Stimulated activated memory B cell treated with anti-CD40 and anti-IgM and Interleukin-4, amounts not matched to agents 10 μg/mL and 1 μg/mL and 100 μg/mL, for 72 hours (primary cell): Measurements from ENCODE around the gene RPS10.
"Not testable (repeated sequence)": the region's sequence is repeated elsewhere in the genome, so short reads cannot be mapped to it uniquely, and the experiment has no call there.

ENCODE experiments used
- ATAC-seq: fragments of 150-1000 bp; cut with Tn5 transposase; 2 replicates; pipeline ENCODE4 v1.10.0; 2021
- H3K27ac Mint-ChIP-seq: one replicate; pipeline ENCODE4 v1.8.0; 2022; ENCODE audit warnings: mild to moderate bottlenecking, mixed read lengths
- H3K27me3 Mint-ChIP-seq: one replicate; pipeline ENCODE4 v1.8.0; 2022; ENCODE audit warnings: mixed read lengths
- H3K36me3 Mint-ChIP-seq: one replicate; pipeline ENCODE4 v1.8.0; 2022; ENCODE audit warnings: mixed read lengths
- H3K4me1 Mint-ChIP-seq: one replicate; pipeline ENCODE4 v1.8.0; 2022; ENCODE audit warnings: mixed read lengths
- H3K4me3 Mint-ChIP-seq: one replicate; pipeline ENCODE4 v1.8.0; 2022; ENCODE audit warnings: mild to moderate bottlenecking, moderate library complexity, mixed read lengths
- H3K9me3 Mint-ChIP-seq: one replicate; pipeline ENCODE4 v1.8.0; 2022; ENCODE audit warnings: mixed read lengths

Gene RPS10

DNA sequence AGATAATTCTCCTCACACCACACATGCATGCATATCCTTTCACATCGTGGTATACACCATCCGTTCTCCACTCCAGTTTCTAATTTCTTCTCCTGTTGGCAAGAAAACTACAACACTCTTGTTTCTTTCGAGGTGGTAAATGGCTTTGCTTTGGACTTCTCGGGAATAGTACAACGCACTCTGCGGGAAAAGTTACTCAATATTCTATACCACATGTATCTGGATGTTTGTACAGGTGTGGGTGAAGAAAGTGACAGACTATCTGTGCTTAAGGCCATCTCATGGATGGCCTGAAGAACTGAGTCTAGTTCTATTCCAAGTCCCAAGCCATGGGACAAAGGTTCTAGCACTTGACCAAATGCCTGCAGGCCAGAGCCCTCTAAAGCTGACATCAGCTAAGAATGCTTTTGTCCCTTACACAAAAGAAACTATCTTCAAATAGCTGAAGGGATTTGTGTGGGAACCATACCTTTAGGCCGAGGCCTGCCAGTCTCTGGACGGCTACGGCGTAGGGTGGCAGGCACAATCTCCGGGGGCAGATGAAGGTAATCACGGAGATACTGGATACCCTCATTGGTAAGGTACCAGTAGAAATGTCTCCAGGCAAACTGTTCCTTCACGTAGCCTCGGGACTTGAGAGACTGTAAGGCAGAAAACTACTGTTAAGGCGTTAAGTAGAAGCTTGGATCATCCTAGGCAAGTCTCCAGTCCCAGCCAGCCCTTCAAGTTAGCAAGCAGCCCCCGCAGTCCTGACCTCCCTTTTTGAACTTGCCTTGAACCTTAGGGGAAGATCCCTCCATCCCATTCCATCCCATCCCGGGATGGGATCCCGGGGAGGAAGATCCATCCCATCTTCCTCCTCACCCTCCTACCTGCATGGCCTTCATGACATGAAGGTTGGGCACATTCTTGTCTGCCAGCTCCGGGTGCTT lies 1.4 kb downstream of the RPS10 start:
- no peaks in the 10 kb centered on the region for H3K27me3 Mint-ChIP-seq
- no peak for ATAC-seq
- peaks cover 21% of the 10 kb centered on the region for H3K4me1 Mint-ChIP-seq
- no peaks in the 10 kb centered on the region for H3K9me3 Mint-ChIP-seq
- H3K36me3 Mint-ChIP-seq: peaks cover 42% of the 10 kb centered on the region
- H3K4me3 Mint-ChIP-seq: peak overlapping the region; percentile 100
- H3K27ac Mint-ChIP-seq: peak overlapping the region; percentile 100

DNA sequence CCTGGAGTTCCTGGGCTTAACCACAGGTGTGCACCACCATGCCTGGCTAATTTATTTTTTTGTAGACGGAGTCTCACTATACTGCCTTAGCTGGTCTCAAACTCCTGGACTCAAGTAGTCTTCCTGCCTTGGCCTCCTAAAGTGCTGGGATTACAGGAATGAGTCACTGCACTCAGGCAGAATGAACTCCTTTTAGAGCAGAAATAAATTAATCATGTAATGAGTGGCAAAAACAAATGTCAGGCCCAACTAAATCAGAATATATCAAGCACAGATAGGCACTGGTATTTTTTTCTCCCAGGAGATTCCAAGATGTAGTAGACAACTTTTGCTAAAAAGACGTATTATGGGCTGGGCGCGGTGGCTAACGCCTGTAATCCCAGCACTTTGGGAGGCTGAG lies 2.6 kb downstream of the RPS10 start:
- Mint-ChIP-seq H3K4me1 (peaks cover 26% of the 10 kb centered on the region), H3K27me3 (no peaks in the 10 kb centered on the region), H3K36me3 (peaks cover 47% of the 10 kb centered on the region)

DNA sequence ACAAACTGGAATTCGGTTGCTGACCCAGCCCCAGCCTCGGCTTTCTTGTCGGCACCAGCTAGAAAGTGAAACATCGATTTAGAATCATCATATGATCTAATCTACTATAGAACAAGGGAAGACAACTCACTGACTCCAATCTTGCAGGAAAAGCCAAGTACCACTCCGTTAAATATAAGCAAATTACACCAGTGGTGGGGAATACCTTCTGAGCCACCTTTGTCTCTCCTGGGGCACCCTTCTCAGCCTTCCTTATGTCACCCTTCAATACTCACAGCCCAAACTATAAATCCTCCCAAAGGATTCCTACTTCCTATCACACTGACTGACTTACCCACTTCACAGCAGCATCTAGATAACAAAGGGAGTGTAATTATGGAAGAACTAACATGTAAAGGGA lies 7.5 kb downstream of the RPS10 start:
- H3K36me3 Mint-ChIP-seq: peaks cover 57% of the 10 kb centered on the region
- H3K27ac Mint-ChIP-seq: peak overlapping the region; percentile 42
- H3K9me3 Mint-ChIP-seq: no peaks in the 10 kb centered on the region
- no peaks in the 10 kb centered on the region for H3K27me3 Mint-ChIP-seq
- peaks cover 15% of the 10 kb centered on the region for H3K4me1 Mint-ChIP-seq
- H3K4me3 Mint-ChIP-seq: no peak overlapping the region
- ATAC-seq: no peak

More for the DNA sequence above, 2.6 kb downstream of the RPS10 start:
- Mint-ChIP-seq H3K4me3 (no peak overlapping the region), H3K9me3 (no peaks in the 10 kb centered on the region), H3K27ac (no peak overlapping the region)
- ATAC-seq: no peak

DNA sequence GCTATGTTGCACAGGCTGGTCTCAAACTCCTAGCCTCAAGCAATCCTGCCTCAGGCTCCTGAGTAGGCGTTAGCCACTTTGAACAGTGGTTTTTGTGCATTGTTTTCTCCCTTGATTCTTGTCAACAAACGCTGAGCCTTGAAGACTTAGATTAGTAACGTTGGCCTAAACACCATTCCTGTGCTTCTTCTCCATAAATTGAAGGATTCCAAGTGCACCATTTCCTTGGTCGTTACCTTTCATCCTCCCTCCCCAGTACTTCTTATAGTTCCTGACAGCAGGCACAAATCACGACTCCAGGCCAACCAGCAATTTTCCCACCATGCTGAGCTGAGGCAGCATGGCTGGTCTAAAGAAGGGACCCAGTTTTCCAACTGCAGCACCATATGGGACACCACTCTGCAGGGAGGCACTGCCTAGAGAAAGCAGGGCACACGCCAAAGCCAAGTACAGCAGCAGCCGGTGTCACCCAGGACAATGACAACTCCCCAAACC lies 8.9 kb downstream of the RPS10 start:
- H3K4me1 Mint-ChIP-seq: peaks cover 15% of the 10 kb centered on the region
- H3K36me3 Mint-ChIP-seq: peaks cover 61% of the 10 kb centered on the region
- no peak for ATAC-seq
- H3K4me3 Mint-ChIP-seq: no peak overlapping the region
- no peak overlapping the region for H3K27ac Mint-ChIP-seq
- no peaks in the 10 kb centered on the region for H3K9me3 Mint-ChIP-seq
- no peaks in the 10 kb centered on the region for H3K27me3 Mint-ChIP-seq

GRCh38 chr6:34414999-34415858 lies 10.6 kb downstream of the RPS10 start:
- Mint-ChIP-seq H3K9me3 (no peaks in the 10 kb centered on the region), H3K27me3 (no peaks in the 10 kb centered on the region), H3K4me1 (peaks cover 7% of the 10 kb centered on the region), H3K27ac (no peak overlapping the region), H3K4me3 (no peak overlapping the region), H3K36me3 (peaks cover 50% of the 10 kb centered on the region)
- ATAC-seq: peak; percentile 59

DNA sequence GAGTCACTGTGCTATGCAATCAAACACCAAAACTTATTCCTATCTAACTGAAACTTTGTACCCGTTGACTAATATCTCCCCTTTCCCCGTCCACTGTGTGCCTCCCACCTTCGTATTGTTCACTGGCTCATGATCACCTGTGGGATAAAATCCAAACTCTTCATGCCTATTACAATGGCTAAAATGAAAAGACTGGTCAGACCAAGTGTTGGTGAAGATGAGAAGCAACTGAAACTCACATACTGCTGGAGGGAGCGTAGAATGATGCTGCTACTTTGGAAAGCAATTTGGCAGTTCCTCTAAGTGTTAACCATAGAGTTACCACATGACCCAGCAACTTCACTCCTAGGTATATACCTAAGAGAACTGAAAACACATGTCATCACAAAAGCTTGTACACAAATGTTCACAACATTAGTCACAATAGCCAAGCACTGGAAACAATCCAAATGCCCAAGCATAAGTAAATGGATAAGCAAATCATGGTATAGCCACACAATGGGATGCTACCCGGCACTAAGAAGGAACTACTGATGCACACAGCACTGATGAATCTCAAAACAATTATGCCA lies 13.1 kb downstream of the RPS10 start:
- no peak overlapping the region for H3K27ac Mint-ChIP-seq
- H3K36me3 Mint-ChIP-seq: peaks cover 35% of the 10 kb centered on the region
- no peaks in the 10 kb centered on the region for H3K9me3 Mint-ChIP-seq
- no peak overlapping the region for H3K4me3 Mint-ChIP-seq
- no peaks in the 10 kb centered on the region for H3K27me3 Mint-ChIP-seq
- no peaks in the 10 kb centered on the region for H3K4me1 Mint-ChIP-seq
- ATAC-seq: no peak

GRCh38 chr6:34412016-34412415 lies 13.9 kb downstream of the RPS10 start:
- peak overlapping the region; percentile 21 for H3K27ac Mint-ChIP-seq
- H3K36me3 Mint-ChIP-seq: peaks cover 30% of the 10 kb centered on the region
- no peaks in the 10 kb centered on the region for H3K9me3 Mint-ChIP-seq
- ATAC-seq: no peak
- H3K27me3 Mint-ChIP-seq: no peaks in the 10 kb centered on the region
- H3K4me3 Mint-ChIP-seq: no peak overlapping the region
- no peaks in the 10 kb centered on the region for H3K4me1 Mint-ChIP-seq

- H3K36me3 Mint-ChIP-seq: peaks cover 17% of the 10 kb centered on the region
- ATAC-seq, H3K27ac Mint-ChIP-seq, H3K27me3 Mint-ChIP-seq, H3K9me3 Mint-ChIP-seq, H3K4me1 Mint-ChIP-seq, H3K4me3 Mint-ChIP-seq: not testable (repeated sequence)
These were observed 18.0 kb downstream of the RPS10 start for GRCh38 chr6:34407915-34408314.

DNA sequence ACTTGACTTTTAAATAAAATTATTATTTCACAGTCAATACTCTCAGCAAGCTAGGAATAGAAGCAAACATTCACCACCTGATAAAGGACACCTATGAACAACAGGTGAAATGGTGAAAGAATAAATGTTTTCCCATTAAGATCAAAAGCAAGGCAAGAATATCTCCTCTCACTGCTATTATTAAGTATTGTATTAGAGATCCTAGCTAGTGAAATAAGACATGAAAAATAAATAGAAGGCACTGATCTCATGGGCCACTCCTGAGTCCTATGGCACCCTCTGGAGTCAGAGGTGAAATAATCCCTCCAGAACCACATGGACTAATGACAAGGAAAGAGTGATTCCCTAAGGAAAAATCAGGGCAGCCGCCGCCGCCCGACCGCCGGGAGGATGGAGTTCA lies 29.4 kb downstream of the RPS10 start:
- ATAC-seq: no peak
- Mint-ChIP-seq H3K4me1 (peaks cover 8% of the 10 kb centered on the region), H3K36me3 (no peaks in the 10 kb centered on the region), H3K9me3 (no peaks in the 10 kb centered on the region), H3K4me3 (no peak overlapping the region), H3K27ac (no peak overlapping the region), H3K27me3 (no peaks in the 10 kb centered on the region)

DNA sequence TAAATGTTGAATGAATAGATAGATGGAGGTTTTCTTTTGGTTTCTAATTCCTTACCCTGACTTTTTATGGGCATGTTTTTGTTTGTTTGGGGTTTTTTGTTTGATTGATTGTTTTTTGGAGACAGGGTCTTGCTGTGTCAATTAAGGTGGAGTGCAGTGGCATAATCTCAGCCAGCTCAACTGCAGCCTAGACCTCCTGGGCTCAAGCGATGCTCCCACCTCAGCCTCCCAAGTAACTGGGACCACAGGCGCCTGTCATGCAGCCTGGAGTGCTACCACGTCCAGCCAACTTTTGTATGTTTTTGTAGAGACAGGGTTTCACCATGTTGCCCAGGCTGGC lies 31.9 kb downstream of the RPS10 start:
- Mint-ChIP-seq H3K27ac (no peak overlapping the region), H3K4me1 (peaks cover 13% of the 10 kb centered on the region), H3K27me3 (no peaks in the 10 kb centered on the region), H3K9me3 (peaks cover 3% of the 10 kb centered on the region), H3K36me3 (peaks cover 5% of the 10 kb centered on the region), H3K4me3 (peak overlapping the region; percentile 29)
- no peak for ATAC-seq

GRCh38 chr6:34393191-34393965 lies 32.5 kb downstream of the RPS10 start:
- H3K36me3 Mint-ChIP-seq: peaks cover 5% of the 10 kb centered on the region
- ATAC-seq: no peak
- no peaks in the 10 kb centered on the region for H3K27me3 Mint-ChIP-seq
- H3K4me1 Mint-ChIP-seq: peaks cover 14% of the 10 kb centered on the region
- H3K27ac Mint-ChIP-seq: no peak overlapping the region
- peak overlapping the region; percentile 29 for H3K4me3 Mint-ChIP-seq
- H3K9me3 Mint-ChIP-seq: peaks cover 3% of the 10 kb centered on the region

GRCh38 chr6:34392497-34393190 lies 33.2 kb downstream of the RPS10 start, which contains the start of gene NUDT3:
TSS of gene NUDT3 (minus strand) at chr6:34392669. CDS start at chr6:34392362, 307 bp downstream.
- H3K4me3 Mint-ChIP-seq: peak within 1 kb of the TSS; percentile 29
- peaks cover 14% of the 10 kb centered on the region for H3K4me1 Mint-ChIP-seq
- no peak within 1 kb of the TSS for H3K27ac Mint-ChIP-seq
- H3K36me3 Mint-ChIP-seq: peaks cover 5% of the 10 kb centered on the region
- no peaks in the 10 kb centered on the region for H3K27me3 Mint-ChIP-seq
- ATAC-seq: peak; percentile 94
- H3K9me3 Mint-ChIP-seq: peaks cover 3% of the 10 kb centered on the region

DNA sequence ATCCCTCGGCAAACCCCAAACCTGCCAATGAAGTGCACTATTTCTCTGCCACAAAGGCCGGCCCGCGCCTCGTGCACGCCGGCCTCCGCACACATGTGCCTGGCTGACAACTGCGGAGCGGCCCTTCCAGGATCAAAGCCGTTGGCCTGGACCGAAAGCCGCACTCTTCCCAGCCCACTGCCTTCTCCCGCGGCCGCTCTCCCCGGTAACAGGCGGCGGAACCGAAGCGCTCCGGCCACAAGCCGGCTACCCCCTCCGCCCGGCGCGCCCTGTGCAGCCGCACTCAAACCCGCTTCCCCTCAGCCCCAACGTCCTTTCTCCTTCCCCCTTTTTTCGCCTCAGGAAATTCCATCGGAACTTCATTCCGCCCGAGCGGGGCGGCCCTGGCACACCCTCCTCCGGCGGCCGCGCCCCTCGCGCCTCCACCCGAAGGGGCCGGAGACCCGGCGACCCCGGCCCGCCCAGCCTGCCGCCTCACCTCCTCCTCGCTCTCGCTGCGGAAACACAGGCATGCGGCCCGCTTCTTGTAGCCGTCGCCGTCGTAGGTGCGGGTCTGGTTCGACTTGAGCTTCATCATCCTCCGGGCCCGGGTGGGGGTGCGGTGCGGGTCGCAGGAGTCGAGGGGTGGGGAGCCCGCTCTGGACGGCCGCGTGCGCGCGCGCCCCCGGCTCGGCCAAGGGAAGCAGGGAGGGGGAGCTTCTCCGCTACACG lies 33.9 kb downstream of the RPS10 start:
- Mint-ChIP-seq H3K27ac (no peak overlapping the region), H3K4me1 (peaks cover 14% of the 10 kb centered on the region)

DNA sequence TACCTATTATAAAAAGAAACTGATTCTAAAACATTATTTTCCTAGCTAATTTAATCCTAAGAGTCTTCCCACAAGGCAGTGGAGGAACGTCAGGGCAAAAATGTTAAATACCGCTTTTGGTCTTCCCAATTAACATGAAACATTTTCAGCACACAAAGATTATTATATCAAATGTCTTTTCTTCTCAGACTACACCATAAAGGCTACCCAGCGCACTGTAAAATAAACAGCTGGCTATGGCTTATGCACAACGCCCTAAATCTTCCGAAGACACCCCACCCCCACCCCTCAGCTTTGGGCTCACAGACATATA lies 34.4 kb downstream of the RPS10 start:
- Mint-ChIP-seq H3K36me3 (peaks cover 5% of the 10 kb centered on the region), H3K4me1 (peaks cover 19% of the 10 kb centered on the region), H3K9me3 (peaks cover 3% of the 10 kb centered on the region), H3K27me3 (no peaks in the 10 kb centered on the region), H3K4me3 (no peak overlapping the region), H3K27ac (no peak overlapping the region)
- no peak for ATAC-seq

More for the DNA sequence above, 33.9 kb downstream of the RPS10 start:
- peak; percentile 69 for ATAC-seq
- Mint-ChIP-seq H3K27me3 (no peaks in the 10 kb centered on the region), H3K36me3 (peaks cover 5% of the 10 kb centered on the region), H3K9me3 (peaks cover 3% of the 10 kb centered on the region), H3K4me3 (no peak overlapping the region)
